ENCODE results near the gene ID4. TPM values are rescaled to one million over a fixed set of nuclear protein-coding genes. Genes with fewer than 3 reads are reported as not detected.

The ID4 gene
- total RNA-seq, 1 donor from 2014 or later, result 27.7 TPM

GRCh38 chr6:19796452-19796851 is 40.7 kb upstream of the ID4 start:
- Histone ChIP-seq H3K27me3 (no peaks in the 10 kb centered on the region), H3K9me3 (peaks cover 3% of the 10 kb centered on the region), H3K4me3 (no peak overlapping the region), H3K27ac (no peak overlapping the region), H3K36me3 (no peaks in the 10 kb centered on the region), H3K4me1 (no peaks in the 10 kb centered on the region)
- intact Hi-C loops (cut with DNase I), result no loop called here
- TF ChIP-seq POLR2A (IDR thresholded peaks at IDR 0.05) (no peak), CTCF (IDR thresholded peaks at IDR 0.05) (no peak), POLR2AphosphoS5 (IDR thresholded peaks at IDR 0.05; ENCODE audit: insufficient read depth in 1 of 2, low read depth in 1 of 2) (no peak)
- no peak for DNase-seq (ENCODE audit: extremely low spot score in 2 of 2)

- H3K4me1 ChIP-seq, result no peaks in the 10 kb centered on the region
- intact Hi-C loops (cut with DNase I), result no loop called here
- H3K9me3 ChIP-seq, result peaks cover 3% of the 10 kb centered on the region
- H3K27ac ChIP-seq, result no peak overlapping the region
- no peak for TF ChIP-seq POLR2AphosphoS5 (IDR thresholded peaks at IDR 0.05; ENCODE audit: insufficient read depth in 1 of 2, low read depth in 1 of 2)
- no peak for TF ChIP-seq CTCF (IDR thresholded peaks at IDR 0.05)
- no peak for TF ChIP-seq POLR2A (IDR thresholded peaks at IDR 0.05)
- H3K36me3 ChIP-seq, result no peaks in the 10 kb centered on the region
- no peak overlapping the region for H3K4me3 ChIP-seq
- no peak for DNase-seq (ENCODE audit: extremely low spot score in 2 of 2)
- no peaks in the 10 kb centered on the region for H3K27me3 ChIP-seq
Observed at GRCh38 chr6:19798362-19798761, 38.8 kb upstream of the ID4 start.

DNA sequence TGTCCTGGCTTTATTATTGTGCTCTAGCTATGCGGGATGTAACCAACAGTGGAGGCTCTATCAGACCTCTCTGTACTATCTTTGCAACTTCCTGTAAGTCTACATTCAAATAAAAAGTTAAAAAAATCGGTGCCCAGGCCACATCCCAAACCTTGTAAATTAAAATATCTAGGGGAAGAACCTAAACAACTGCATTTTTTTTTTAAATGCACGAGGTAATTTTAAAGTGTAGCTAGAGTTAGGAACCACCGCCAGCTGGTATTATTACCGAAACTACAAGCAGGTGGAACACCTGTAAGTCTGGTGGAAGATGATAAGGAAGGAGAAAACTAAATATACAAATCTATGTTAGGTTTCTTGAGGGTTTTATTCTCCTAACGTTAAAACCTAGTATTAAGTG is 34.5 kb upstream of the ID4 start:
- peaks cover 3% of the 10 kb centered on the region for H3K9me3 ChIP-seq
- no peaks in the 10 kb centered on the region for H3K27me3 ChIP-seq
- intact Hi-C loops (cut with DNase I), result no loop called here
- no peaks in the 10 kb centered on the region for H3K36me3 ChIP-seq
- H3K27ac ChIP-seq, result no peak overlapping the region
- no peak for TF ChIP-seq CTCF (IDR thresholded peaks at IDR 0.05)
- no peak for TF ChIP-seq POLR2A (IDR thresholded peaks at IDR 0.05)
- TF ChIP-seq POLR2AphosphoS5 (IDR thresholded peaks at IDR 0.05; ENCODE audit: insufficient read depth in 1 of 2, low read depth in 1 of 2), result no peak
- peaks cover 5% of the 10 kb centered on the region for H3K4me1 ChIP-seq
- no peak for DNase-seq (ENCODE audit: extremely low spot score in 2 of 2)
- no peak overlapping the region for H3K4me3 ChIP-seq

DNA sequence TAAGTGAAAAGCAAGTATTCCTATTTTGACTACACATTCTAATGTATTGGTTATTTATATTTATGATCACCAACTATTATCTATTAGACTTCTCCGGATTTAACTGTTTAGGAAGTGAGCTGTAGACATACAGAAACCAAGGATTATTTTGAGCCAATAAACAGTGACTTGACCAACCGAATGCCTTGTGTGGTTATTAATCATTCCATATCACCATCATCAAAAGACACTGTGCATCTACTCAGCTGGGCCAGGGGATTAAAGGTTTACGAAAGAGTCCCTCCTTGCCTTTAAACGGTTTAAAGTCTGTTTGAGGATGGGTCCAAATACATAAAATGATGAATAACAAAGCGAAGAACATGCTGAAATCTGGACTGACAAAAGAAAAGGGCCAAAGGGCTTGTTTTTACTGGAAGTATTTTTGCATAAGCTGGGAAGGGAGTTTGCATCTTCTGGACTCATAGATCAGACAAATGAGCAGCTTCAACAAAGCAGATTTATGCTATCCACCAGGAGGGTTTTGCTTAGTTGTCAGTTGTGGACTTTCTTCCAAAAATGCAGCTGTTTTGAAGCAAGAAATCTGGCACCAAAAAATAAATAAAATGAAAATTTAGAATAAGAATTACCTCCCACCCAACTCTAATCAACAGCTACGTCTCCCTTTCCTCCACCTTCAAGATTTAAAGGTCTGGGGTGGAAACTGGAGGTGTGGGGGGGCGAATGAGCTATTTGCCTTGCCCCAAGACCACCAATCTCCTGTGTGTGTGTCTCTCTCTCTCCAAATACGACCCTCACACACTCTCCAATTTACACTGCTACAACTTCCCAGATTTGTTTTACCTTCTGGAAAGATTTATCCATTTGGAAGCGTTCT is 33.6 kb upstream of the ID4 start:
- intact Hi-C loops (cut with DNase I), result no loop called here
- H3K9me3 ChIP-seq, result no peaks in the 10 kb centered on the region
- peak overlapping the region; percentile 43 to 63 for H3K4me3 ChIP-seq
- peaks cover 5% of the 10 kb centered on the region for H3K4me1 ChIP-seq
- no peaks in the 10 kb centered on the region for H3K27me3 ChIP-seq
- DNase-seq (ENCODE audit: extremely low spot score in 2 of 2), result no peak
- H3K27ac ChIP-seq, result peak overlapping the region; percentile 54
- TF ChIP-seq CTCF (IDR thresholded peaks at IDR 0.05), result no peak
- no peak for TF ChIP-seq POLR2AphosphoS5 (IDR thresholded peaks at IDR 0.05; ENCODE audit: insufficient read depth in 1 of 2, low read depth in 1 of 2)
- TF ChIP-seq POLR2A (IDR thresholded peaks at IDR 0.05), result no peak
- no peaks in the 10 kb centered on the region for H3K36me3 ChIP-seq

Data from vagina (tissue), 2 donors.